Fibroblast of upper back skin (primary cell): ENCODE data around the gene SCN4B.

Source experiments
- DNase-seq: peaks from one replicate; pipeline ENCODE4 v3.0.0-alpha.2; 2013

The SCN4B gene

DNA sequence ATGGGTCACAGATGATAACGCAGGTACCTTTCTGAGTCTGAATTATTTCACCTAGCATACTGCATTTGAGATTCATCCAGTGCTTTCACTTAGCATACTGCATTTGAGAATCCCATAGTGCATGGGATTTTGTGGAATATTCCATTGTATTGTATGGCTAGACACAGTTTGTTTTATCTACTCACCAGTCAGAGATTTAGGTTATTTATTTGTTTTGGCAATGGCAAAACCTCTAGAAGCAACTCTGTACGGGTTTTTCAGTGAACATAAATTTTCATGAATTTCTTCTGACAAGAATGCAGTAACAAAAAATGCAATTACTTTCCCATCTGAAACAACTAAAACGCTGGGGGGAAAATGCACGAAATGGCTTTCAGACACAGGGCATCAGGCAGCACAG lies 24.3 kb downstream of the SCN4B start:
- DNase-seq: no peak

DNA sequence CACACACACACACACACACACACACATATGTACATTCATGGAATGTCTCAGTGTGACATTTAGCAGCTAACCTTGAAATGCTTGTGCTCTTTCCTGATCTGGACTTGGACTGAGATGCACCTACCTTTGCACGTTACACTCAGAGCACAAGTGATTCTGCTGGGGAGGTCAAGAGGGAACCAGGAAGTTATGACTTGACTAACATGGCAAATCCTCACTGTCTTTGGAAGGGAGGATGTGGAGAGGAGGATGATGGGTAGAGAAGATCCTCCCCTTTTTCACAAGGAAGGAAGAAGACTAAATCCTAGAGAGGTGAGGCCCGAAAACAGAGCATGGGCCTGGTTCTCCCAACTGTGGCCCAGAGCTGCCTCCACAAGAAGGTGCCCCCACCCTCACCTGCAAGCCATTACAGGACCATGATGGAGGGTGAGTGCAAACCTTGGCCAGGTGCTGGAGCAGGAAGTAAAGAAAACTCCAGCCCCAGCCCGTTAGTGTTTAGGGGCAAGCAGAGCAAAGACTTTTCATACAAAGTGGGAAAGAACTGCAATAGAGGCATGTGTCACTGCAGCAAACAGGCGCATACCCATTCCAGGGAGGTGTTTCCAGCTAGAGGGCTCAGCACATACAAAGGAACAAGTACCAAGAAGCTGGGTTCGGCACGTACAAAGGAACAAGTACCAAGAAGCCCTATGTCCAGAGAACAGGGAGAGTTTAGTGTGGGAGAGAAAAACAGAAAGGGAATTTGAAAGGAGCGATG lies 26.4 kb downstream of the SCN4B start:
- no peak for DNase-seq

GRCh38 chr11:118124929-118125535 lies 27.6 kb downstream of the SCN4B start:
- peak; percentile 3 for DNase-seq

- DNase-seq: no peak
Measured at GRCh38 chr11:118120793-118121192, 31.8 kb downstream of the SCN4B start.

- DNase-seq: no peak
Measured at GRCh38 chr11:118117790-118118601, 34.6 kb downstream of the SCN4B start.

DNA sequence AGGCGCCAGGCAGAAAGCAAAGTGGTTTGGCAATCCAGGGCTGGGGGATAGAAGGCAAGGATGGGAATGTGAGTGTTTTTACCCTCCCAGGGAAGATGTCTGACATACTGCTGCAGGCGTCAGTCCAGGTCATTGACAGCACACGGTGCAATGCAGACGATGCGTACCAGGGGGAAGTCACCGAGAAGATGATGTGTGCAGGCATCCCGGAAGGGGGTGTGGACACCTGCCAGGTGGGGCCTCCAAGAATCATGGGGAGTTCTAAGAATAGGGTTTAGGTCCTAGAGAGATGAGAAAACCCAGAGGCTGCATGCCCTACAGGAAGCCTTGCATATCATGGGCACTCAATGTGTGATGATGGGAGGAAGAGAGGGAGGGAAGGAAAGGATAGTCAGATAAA lies 37.6 kb downstream of the SCN4B start:
- no peak for DNase-seq

DNA sequence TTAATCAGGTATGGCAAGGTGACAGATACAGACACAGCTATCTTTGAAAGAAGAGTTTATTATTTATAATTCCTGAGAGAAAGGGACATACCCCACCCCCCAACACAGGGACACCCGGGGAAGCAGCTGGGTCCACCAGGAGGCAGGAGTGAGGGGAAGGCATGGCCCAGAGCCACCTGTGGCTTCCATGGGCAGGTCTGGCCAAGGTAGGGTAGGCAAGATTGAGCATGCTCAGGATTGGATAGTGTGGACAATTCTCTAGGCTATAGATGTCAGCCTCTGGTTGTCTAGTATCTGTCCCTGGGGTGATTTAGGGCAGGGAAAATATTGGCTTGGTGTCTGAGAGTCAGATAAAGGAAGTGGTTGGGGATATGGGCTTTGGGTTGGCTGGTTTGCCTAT lies 38.4 kb downstream of the SCN4B start:
- DNase-seq: no peak

DNA sequence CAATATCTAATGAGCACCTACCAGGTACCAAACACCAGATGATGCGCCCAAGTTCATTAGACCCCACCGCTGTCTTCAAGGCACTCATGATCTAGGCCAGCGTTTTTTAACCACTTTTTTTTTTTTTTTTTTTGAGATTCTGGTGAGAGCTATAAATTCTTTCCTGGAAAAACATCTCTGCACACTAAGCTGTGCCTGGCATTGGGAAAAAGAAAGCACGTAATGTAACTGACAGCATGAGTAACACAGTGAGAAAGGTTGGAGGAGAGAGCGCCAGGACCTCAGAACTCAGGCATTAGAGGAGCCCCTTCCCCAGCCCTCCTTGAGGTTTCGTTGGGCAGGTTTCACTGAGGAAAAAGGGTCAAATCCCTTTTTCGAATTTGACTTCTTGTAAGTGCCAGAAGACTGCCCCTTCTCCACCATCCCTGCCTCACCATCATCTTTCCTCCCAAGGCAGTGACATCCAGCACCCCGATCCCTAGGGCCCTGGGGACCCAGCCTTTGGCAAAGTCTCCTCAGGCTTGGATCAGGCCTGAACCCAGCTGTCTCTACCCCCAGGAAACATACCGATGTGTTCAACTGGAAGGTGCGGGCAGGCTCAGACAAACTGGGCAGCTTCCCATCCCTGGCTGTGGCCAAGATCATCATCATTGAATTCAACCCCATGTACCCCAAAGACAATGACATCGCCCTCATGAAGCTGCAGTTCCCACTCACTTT lies 39.8 kb downstream of the SCN4B start:
- no peak for DNase-seq

DNA sequence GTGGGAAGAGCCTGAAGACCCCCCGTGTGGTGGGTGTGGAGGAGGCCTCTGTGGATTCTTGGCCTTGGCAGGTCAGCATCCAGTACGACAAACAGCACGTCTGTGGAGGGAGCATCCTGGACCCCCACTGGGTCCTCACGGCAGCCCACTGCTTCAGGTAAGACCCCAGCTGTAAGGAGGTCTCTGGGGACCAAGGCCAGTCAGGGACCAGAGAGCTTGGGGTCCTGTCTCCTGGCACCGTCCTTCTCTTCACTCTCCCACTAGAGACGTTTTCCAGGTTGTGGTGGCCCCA lies 40.9 kb downstream of the SCN4B start:
- no peak for DNase-seq

GRCh38 chr11:118111019-118111743 lies 41.4 kb downstream of the SCN4B start:
- DNase-seq: no peak

GRCh38 chr11:118109231-118109630 lies 43.4 kb downstream of the SCN4B start:
- DNase-seq: peak; percentile 9

DNA sequence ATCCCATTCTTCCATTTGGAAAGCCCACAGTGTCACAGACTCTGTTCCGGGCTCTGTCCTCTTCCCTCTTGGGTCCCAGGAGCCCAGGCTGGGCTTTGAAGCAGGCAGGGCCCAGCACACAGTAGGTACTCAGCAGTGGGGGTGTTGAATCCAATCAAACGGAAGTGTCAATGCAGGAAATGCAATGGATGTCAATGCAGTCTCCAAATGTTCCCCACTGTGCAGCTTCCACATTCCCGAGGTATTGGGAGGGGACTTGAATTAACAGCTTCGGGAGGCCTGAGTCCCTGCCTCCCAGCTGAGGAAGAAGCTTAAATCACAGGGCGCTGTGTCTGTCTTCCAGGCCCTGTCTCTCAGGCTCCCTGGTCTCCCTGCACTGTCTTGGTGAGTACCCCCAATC lies 44.1 kb downstream of the SCN4B start:
- no peak for DNase-seq

GRCh38 chr11:118106789-118107335 lies 45.8 kb downstream of the SCN4B start:
- DNase-seq: peak; percentile 5

DNA sequence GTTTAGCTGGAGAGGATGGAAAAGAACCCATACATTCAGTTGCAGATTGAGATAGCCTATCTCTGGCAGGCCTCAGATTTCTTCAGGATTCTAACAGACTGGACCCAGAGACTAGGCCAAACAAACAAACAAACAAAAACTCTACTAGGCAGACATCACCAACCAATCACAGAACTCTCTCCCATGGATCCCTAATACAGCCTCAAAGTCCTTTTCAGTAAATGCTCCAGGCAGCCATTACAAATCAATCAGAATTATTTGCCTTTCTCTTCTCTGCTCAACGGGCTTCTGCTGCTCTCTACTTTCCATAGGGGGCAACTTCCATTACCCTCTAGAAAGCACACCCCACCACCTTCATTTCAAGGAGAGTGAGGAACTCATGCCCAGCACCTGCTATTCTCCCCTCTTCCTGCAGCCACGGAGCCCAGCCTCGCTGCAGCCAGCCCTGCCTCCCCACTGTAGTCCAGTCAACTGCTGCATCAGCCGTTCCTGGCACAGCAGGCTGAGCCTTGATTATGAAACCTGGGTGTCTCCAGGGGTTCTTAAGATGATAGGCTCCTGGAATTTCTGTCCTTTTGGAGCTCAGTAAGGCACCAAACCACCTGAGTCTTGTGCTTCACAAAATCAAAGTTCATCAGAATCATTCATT lies 46.8 kb downstream of the SCN4B start:
- no peak for DNase-seq

- no peak for DNase-seq
Measured at GRCh38 chr11:118104491-118104890, 48.1 kb downstream of the SCN4B start.

DNA sequence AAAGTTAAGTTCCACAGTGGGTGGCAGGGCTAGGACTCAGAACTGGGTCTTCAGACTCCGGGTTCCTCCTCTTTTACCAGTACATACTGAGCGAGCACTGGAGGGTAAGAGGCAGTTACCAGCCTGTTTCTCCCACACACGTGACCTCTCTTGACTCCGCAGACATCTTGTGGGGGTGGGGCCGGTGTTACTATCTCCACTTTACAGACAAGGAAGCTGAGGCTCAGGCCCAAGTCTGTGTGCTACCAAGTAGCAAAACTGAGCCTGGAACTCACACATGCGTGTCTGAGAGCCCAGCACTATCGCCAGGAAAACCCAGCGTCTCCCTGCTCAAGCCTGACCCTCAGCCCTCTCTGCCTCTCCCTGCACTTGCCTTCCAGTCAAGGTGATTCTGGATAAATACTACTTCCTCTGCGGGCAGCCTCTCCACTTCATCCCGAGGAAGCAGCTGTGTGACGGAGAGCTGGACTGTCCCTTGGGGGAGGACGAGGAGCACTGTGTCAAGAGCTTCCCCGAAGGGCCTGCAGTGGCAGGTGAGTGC lies 49.8 kb downstream of the SCN4B start:
- DNase-seq: no peak

DNA sequence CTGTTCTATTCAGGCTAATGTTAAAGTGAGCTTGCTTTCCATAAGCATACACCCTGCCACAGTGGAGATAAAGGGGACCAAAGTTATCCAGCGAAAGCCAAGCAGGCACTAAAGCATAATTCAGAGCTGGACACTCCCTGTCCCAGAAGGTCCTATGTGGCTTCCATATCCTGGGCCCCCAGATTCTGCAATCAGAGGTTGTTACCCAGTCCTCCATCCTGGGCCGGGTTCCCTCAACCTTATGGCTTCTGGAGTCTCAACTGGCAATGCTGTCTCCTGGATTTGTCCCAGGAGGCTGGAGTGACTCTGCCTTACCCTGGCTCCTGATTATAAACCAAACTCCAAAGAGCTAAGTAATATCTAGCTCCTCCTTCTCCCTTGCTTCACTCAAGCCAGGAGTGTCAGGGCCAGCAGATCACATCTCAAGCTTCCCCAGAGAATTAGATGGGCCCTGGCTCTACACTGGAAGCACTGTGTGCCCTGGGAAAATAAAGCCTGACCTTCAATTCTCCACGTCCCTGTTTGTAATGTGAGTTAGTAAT lies 51.9 kb downstream of the SCN4B start:
- DNase-seq: no peak

DNA sequence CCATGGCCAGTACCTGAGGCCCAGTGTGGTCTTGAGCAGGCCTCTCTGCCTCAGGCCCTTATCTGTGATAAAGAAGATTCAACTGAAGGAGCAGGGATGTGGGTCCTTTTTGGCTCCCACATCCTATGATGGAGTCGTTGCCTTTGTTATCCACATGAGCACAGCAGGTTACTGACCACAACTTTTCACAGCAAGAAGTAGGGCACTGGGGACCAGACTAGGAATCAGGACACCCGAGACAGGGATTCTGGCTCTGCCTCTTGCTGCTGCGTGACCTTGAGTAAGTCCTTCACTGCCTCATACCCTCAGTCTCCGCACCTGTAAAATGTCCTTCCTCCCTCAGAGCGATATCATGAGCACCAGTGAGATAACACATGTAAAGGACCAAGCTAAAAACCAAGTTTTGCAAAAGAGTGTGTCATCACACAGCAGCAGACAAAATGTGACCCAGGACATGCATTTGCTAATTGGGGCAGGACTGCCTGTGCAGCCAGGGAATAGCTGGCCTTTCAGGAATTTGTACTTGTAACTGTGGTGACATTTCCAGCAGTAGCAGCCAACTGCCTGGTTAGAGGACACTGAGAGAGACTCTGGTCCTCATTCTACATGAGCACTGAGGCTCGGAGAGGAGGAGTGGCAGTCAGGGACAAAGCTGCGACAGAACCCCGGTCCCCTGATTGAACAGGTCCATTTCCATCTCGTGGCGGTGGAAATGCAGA lies 52.6 kb downstream of the SCN4B start:
- no peak for DNase-seq

GRCh38 chr11:118098996-118099837 lies 53.4 kb downstream of the SCN4B start:
- DNase-seq: no peak

DNA sequence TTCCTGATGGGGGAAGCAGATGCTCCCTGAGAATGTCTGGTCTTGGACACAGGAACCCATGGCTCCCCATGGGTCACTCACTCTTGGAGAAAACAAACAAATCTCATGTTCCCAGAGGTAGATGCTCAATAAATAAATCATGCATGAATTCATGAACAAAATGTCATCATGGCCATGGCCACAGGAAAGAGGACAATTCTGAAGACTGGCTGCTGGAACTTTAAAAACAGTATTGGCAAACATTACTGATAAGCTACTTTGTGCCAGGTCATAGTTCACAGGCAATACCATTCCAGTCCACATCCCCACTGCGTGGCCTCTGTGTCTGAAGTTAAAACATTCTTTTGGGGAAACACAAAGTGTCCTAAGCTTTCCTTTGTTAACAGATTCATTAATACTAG lies 56.7 kb downstream of the SCN4B start:
- no peak for DNase-seq
